Glomerular visceral epithelial cell (primary cell): ENCODE measurements around the gene SLC35F5.
"Not testable (repeated sequence)": the region's sequence is repeated elsewhere in the genome, so short reads cannot be mapped to it uniquely, and the experiment has no call there.

Source experiments
- DNase-seq: peaks from one replicate; pipeline ENCODE4 v3.0.0-alpha.2; 2016; ENCODE audit errors: extremely low spot score

The SLC35F5 gene

DNA sequence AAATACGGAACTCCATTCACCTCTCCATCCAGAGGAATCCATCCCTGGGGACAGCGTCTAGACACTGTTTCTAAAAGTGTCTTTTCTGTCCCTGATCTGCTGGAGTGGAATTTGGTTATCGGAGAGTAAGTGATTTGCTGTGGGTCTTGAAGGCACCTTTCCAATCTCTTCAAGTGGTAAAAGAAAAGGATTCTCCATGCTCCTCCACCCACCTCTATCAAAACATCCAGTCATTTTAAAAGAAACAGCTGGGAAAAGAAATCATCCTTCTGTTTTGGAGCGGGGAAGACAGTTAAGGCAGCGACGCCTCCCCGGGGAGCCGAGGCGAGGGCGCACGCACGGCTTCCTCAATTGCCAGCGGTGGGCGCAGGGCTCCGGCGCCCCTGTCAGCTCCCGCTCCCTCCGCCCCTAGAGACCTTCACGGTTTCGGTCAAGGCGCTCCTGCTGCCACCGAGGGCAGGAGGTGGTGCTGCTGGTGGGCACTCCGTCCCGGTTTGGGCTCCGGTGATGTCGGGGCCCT lies 547 bp downstream of the SLC35F5 start:
- peak; percentile 25 for DNase-seq

DNA sequence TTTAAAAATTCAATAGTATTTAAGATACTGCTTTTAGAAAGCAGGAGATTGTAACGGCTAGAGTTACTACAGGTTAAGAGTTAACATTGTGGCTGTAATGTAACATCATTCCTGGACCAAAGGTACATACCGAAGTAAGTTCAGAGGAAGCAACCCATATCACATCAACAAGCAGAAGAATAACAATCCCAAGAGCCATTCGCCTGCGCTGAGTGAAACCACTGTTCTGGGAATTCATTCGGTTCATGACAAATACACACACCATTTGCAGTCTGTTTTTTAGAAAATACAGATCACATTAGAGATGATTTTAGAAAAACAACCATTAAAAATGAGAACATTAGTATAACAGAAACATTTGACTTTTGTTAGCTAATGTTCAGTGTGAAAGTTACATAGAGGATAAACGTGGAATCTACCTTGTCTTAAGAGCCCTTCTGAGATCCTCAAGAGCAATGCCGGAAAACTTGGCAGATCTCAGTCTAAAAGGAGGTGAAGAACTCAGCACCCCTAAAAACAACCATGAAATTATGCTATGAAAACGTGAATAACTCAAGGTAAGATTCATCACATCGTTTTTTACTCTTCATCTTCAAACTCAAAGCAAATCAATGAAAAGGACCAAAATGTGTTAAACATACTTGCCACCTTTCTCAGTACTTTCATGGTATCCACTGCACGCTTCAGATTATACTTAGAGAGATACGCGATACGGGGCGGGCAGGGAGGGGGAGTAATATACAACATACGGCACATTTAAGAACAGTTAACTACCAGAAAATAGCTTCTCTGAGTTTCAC lies 1.2 kb downstream of the SLC35F5 start:
- peak; percentile 56 for DNase-seq

DNA sequence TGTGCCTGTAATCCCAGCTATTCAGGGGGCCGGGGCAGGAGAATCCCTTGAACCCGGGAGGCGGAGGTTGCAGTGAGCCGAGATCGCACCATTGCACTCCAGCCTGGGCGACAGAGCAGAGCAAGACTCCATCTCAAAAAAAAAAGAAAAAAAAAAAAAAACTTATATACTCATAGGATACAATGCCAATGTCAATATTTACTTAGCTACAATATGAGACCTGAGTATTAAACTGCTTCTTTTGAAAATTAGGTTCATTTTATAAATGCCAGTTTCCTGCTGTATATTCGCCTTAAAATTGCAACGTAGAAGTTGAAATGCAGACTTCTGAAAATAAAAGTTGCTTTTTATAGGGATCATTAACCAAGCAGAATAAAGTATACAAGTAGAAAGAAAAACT lies 2.3 kb downstream of the SLC35F5 start:
- no peak for DNase-seq

DNA sequence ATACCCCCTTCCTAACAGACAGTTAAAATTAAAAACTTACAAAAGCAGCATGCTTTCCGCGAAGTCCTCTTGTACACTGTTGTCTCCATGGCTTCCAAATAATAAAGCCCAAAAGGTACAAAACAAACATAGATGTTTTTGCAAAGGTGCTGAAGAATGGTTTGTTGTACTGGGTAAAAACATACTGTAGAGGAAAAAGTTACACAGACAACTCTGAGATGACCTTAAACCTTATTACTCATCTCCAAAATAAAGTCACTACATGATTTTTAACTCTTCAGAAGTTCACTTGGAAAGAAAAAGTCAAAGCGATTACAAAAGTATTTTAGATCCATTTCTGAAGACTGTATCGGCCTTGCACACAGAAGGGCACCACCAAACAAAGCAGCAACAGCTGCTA lies 6.1 kb downstream of the SLC35F5 start:
- DNase-seq: no peak

DNA sequence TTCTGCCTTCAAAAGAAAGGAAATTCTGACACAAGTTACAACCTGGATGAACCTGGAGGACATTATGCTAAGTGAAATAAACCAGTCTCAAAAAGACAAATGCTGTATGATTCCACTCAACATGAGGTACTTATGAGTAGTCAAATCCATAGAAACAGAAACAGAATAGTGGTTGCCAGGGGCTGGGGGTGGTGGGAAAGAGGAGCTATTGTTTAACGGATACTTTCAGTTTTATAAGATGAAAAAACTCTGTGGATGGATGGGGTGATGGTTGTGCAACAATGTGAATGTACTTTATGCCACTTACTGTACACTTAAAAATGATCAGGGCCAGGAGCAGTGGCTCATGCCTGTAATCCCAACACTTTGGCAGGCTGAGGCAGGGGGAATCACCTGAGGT lies 15.4 kb downstream of the SLC35F5 start:
- DNase-seq: no peak

DNA sequence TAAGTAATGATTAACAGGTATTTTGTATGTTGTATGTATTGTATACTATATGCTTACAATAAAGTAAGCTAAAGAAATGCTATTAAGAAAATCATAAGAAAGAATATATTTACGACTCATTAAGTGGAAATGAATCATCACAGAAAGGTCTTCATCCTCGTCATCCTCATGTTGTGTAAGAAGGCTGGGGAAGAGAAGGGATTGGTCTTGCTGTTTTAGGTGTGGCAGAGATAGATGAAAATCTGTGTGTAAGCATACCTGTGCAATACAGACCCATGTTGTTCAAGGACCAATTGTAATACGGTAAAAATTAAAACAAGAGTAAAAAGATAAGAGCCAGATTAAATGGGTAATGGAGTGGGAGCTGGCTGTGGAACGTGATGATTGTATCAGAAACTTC lies 16.6 kb downstream of the SLC35F5 start:
- no peak for DNase-seq

DNA sequence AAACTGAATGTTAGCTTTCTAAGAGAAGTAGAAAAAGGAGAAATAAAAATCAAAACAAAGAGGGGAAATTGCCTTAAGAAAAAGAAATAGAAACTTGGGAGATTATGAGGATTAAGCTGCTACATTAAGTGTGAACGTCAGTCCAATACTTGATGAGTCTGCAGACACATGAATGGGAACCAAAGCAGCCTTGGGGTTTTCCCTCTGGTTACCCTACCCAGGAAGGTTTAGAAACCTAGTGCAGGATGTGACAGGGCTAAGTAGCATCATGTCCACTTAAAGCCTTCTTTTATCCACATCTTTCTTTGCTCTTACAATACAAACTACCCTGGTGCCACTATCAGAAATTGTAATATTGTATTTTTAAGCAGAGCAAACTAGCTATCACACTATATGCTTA lies 22.3 kb downstream of the SLC35F5 start:
- no peak for DNase-seq

DNA sequence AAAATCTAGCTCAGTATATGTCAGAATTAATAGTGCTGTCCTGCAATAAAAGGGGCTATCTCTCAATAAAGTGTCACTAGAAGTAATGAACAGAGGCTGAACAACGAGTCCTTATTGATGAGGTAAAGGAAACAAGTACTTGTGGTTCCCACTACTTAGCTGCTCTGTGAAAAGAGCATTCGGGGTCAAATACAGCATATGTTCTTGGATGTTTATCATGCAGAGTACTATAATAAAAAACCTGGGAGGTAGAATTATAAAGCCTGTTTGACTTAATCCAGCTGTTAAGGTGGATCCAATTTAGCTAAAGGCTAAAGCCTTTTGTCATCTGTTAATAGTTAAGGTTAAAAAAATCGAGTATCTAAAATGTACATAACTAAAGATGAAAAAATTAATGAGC lies 32.4 kb downstream of the SLC35F5 start:
- DNase-seq: no peak

DNA sequence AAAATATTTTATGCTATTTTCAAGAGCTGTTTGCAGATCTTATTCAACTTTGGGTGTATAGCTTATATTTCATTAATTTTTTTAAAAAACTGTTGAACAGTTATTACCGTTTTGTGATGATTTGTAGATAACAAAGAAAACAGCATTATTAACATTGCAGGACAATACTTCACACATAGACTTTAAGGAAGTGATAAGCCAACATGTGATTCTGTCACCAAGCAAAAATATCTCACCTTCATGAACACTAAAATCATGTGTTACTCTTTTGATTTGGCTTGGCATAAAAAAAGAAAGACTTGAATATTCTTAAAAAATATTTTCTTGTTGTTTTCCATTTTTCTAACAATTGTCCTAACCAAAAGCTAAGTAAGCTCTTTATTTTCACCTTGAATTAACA lies 33.0 kb downstream of the SLC35F5 start:
- DNase-seq: no peak

DNA sequence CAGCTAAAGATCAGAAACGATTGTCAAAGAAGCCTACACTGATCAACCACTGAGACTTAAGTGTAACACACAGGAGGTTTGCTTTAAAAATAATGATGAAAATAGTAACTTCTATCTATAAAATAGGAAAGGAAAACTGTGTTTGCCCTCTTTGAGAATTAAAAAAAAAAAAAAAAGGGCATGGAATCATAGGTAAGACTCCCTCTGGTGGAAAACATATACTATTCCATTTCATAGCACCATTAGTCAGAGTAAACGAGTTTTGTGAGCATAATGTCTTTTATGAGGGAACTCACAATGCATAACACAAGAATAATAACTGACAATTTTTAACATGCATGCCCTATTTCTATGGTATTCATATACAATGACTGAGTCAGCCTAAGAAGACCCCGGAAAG lies 36.3 kb downstream of the SLC35F5 start:
- DNase-seq: no peak

DNA sequence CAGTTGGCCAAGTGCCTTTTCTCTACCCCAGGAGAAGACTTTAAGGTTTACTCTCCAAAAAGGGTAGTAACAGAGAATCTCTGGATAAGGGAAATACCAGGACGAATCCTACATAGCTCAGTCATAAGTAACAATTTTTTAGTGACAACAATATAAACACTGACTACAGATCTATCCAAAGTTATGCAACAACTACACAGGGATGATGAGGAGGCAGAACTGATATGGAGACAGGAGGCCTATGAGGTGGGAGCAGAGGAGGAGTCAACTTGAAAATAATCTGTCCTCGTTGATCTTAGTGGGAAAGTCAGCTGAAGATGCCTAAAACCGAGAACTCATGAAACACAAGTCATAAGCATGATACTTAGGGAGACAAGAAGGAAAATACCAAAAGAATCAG lies 40.2 kb downstream of the SLC35F5 start:
- no peak for DNase-seq

DNA sequence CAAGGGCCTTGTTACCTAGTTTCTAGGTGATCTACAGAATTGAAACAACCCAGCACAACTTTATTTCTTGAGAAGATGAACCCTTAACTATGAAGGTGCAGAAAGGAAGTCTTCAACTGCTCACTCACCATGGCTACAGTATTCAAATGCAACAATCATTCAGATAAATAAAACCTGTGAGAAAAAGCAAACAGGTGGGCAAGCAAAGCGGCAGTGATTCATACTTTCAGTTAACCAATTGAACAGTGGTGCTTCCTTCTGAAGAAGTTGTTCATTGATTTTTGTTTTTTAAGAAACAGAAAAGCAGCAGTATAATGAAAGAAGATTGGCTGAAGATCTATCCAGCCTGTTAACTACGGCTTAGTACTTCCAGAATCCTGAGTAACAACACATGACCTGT lies 43.5 kb downstream of the SLC35F5 start:
- DNase-seq: no peak

DNA sequence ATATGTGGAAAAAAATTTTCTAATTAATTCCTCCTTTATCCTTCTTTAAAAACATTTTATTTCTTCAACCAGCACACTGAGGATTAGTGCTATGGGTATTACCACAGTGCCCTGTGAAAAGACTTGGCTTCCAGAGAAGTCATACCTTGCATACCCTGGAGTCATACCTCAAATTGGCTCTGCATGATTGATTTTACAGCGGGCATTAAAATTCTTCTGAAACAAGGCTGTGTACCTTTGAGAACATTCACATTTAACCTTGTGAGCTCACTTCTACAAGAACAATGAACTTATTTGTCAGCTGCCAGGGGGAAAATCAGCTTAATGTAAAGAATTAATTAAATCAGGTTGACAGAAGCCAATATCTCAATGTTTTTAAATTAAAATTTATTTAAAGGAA lies 44.6 kb downstream of the SLC35F5 start:
- DNase-seq: peak; percentile 57

DNA sequence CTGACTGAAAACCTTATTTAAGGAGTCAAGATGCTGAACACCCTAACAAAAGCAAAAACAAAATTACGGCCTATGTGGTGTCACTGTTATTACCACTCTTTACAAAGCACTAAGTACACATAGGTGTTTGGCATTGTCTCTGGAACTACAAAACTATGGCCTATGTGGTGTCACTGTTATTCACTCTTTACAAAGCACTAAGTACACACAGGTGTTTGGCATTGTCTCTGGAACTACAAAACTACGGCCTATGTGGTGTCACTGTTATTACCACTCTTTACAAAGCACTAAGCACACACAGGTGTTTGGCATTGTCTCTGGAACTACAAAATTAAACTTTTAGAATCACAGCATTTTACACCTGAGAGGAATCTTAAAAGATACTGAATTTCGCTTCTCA lies 47.4 kb downstream of the SLC35F5 start:
- no peak for DNase-seq

DNA sequence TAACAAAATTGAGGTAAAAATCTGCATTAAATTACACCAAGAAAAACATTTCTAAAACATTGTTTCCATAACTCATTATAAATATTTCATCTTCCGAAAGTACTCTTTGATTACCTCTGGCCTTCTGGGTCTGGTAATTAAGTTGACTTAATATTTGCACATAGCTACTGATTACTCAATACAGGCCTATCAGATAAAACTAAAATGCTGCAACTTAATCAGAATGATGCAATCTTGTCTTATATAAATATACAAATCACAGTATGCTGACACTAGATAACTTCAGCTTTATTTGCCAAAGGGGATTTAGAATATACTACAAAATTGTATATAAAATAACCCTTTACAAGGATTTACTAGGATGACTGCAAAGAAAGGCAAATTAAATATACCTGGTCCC lies 49.3 kb downstream of the SLC35F5 start:
- no peak for DNase-seq

DNA sequence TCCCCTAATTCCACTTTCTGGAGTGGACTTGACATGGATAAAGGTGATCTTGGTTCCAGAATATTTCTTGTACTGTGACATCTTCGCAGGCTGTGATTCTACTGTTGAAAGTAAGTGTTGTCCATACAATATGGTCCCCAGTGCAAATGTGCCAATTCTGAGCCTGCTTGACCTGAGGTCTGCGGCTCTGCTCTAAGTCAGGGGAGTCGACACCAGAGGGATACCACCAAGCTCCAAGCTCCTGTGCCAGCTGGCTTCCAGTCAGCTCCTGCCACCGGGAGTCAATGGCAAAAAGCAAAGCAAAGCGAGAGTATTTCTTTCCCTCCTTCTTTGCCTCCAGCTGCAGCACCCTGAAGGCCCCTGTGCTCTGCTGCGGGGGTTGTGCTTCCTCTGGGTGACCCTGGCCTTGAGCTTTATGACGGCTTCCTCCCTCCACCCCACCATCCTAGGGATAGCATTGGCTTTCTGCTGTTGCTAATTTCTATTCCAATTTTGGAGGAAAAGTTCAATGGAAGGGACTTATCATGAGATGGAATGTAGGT lies 50.4 kb downstream of the SLC35F5 start:
- no peak for DNase-seq

DNA sequence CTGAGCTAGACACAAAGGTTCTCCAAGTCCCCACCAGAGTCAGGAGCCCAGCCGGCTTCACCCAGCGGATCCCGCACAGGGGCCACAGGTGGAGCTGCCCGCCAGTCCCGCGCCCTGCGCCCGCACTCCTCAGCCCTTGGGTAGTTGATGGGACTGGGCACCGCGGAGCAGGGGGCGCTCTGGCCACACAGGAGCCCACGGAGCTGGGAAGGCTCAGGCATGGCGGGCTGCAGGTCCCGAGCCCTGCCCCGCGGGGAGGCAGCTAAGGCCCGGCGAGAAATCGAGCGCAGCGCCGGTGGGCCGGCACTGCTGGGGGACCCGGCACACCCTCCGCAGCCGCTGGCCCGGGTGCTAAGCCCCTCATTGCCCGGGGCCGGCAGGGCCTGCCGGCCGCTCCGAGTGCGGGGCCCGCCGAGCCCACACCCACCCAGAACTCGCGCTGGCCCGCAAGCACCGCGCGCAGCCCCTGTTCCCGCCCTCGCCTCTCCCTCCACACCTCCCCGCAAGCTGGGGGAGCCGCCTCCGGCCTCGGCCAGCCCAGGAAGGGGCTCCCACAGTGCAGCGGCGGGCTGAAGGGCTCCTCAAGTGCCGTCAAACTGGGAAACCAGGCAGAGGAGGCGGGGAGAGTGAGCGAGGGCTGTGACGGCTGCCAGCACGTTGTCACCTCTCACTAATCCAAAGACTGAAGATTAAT lies 52.0 kb downstream of the SLC35F5 start:
- not testable (repeated sequence) for DNase-seq

DNA sequence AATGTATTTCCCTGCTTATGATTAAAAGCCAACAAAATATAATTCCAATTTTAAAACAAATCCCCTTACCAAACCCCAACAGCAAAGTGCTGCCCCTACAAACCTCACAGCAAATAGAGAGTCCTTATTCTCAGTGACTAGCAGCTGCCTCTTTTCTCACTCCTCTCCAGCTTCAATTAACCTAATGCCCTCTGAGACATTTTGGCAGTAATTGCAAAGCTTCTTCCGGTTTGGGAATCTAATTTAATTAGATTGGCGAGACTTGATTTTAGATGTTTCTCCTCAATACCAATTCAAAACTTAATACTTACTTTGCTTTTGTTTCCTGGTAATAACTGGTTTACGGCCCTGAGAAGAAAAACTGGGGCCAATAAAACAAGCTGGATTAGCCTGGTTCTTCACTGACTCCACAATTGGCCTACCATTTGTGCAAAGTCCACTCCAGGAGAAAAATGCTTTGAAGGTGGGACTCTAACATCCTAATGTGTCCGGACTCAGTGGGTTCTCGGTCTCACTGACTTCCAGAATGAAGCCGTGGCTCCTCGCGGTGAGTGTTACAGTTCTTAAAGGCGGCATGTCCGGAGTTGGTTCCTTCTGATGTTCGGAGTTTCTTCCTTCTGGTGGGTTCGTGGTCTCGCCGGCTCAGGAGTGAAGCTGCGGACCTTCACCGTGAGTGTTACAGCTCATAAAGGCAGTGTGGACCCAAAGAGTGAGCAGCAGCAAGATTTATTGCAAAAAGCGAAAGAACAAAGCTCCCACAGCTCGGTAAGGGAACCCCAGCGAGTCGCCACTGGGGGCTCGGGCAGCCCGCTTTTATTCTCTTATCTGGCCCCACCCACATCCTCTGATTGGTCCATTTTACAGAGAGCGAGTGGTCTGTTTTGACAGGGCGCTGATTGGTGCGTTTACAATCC lies 52.8 kb downstream of the SLC35F5 start:
- no peak for DNase-seq

DNA sequence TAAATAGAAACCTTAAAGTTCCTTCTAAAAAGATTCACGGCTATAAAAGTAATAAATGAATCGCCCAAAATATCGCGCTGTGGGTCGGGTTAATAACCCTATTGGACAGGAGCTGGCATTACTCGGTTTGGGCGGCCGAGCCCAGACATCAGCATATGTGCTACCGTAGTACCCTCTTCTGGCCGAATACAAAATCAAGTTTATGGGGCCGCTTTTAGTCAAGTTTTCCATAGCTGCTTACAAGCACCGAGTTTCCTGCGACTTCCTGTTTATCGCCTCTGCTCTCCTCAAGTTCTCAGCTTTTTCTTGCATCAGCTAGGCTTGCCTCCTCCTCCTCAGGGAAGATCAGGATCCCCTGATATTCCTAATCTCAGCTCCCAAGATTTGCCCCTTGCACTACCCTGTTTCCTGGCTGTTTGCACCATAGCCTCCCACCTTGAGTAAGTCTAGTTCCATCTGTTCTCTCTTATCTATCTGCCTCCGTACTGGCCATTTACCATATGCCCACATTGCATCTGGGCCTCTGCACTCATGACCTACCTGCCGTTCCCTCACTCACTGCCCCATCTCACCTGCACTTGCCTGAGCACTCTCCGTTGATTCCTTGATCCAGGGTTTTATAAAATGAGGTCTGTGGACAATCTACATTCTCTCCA lies 56.1 kb downstream of the SLC35F5 start:
- DNase-seq: no peak

DNA sequence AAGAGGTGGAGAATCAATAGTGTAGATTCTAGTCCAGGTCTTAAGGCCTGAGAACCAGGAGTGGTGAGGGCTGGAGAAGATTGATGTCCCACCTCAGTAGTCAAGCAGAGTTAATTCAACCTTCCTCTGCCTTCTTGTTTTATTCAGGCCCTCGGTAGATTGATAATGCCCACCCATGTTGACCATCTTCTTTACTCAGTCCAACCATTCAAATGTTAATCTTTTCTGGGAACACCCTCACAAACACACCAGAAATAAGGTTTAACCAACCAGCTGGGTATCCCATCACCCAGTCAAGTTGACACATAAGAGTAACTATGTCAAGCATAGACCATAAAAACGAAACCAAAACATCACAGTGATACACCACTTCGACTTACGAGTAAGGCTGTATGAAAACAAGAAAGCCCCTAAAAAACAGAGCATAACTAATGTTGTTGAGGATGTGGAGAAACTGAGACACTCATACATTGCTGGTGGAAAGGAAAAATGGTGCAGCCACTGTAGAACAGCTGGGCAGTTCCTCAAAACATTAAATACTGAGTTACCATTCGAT lies 57.5 kb downstream of the SLC35F5 start:
- DNase-seq: no peak

DNA sequence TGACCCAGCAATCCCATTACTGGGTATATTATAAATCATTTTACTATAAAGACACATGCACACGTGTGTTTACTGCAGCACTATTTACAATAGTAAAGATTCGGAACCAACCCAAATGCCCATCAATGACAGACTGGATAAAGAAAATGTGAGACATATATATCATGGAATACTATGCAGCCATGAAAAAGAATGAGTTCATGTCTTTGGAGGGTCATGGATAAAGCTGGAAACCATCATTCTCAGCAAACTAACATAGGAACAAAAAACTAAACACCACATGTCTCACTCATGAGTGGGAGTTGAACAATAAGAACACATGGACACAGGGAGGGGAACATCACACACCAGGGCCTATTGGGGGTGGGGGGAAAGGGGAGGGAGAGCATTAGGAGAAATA lies 58.2 kb downstream of the SLC35F5 start:
- not testable (repeated sequence) for DNase-seq
